Measurements from ENCODE around the gene GGACT.

Gene GGACT

DNA sequence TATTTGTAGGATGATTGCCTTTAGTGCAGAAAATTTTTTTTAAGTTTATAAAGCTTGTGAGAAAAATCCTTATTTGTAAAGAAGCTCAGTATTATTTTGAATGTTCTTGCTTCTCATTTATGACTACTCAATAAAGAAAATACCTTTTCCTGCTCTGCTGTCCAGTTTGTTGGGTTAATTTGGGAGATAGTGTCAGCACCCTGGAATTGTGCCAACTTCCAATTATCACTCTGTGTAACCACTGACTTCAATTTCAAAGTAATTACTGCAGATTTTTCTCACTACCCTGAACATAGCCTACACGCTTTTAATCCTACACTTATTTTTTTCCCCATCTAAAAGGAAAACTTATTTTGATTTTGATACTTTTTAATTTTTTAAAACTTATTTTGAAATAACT lies 93.1 kb downstream of the GGACT start:
- no peak overlapping the region for H3K4me3 ChIP-seq (ENCODE audit: low read depth, low read length)
- no peak for DNase-seq (ENCODE audit: low read depth)

DNA sequence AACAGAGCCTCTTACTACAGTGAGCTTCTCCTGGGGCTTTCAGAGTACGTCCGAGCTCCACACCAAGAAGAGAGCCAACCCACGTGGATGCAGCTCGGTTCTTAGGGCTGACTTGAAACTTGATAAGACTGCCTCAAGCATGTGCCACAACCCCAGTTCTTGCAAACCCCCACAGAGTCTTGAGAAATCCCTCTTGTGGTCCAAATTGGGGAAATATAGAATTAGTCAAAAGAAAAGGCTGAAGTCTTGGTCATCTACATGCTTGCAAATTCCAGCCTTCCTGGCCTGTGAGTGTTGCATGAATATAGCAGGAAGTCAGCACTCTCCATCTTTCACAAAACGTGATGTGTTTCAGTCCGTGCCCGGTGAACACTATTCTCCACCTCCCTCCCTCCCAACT lies 95.2 kb downstream of the GGACT start:
- H3K4me3 ChIP-seq (ENCODE audit: low read depth, low read length) = no peak overlapping the region
- no peak for DNase-seq (ENCODE audit: low read depth)

- no peak overlapping the region for H3K4me3 ChIP-seq (ENCODE audit: low read depth, low read length)
- DNase-seq (ENCODE audit: low read depth) = peak; percentile 81
These were observed 97.3 kb downstream of the GGACT start for GRCh38 chr13:100491164-100491842.

DNA sequence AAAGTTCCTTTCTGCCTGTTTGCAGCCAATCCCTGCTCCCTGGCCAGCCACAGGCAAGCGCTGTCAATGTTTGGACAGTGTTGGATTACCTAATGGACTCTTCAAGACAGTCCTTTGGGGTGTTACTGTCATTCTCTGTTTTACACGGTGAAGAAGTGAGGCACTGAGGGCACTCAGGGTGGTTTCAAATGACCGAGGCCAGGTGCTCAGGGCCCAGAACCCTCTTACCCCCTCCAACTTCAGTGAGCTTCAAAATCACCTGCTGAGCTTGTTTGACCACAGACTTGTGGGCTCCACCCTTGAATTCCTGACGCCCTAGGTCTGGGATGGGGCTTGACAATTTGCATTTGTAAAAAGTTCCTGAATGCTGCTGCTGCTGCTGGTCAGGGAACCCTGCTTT lies 97.9 kb downstream of the GGACT start:
- no peak for DNase-seq (ENCODE audit: low read depth)
- no peak overlapping the region for H3K4me3 ChIP-seq (ENCODE audit: low read depth, low read length)

GRCh38 chr13:100485265-100485664 lies 103.3 kb downstream of the GGACT start:
- no peak overlapping the region for H3K4me3 ChIP-seq (ENCODE audit: low read depth, low read length)
- DNase-seq (ENCODE audit: low read depth) = no peak

GRCh38 chr13:100484702-100485101 lies 103.9 kb downstream of the GGACT start:
- DNase-seq (ENCODE audit: low read depth) = no peak
- no peak overlapping the region for H3K4me3 ChIP-seq (ENCODE audit: low read depth, low read length)

- DNase-seq (ENCODE audit: low read depth) = no peak
These were observed 104.7 kb downstream of the GGACT start for GRCh38 chr13:100483841-100484381.

GRCh38 chr13:100483139-100483538 lies 105.5 kb downstream of the GGACT start:
- DNase-seq (ENCODE audit: low read depth) = no peak
- H3K4me3 ChIP-seq (ENCODE audit: low read depth, low read length) = no peak overlapping the region

More at GRCh38 chr13:100483841-100484381, 104.7 kb downstream of the GGACT start:
- H3K4me3 ChIP-seq (ENCODE audit: low read depth, low read length) = no peak overlapping the region

DNA sequence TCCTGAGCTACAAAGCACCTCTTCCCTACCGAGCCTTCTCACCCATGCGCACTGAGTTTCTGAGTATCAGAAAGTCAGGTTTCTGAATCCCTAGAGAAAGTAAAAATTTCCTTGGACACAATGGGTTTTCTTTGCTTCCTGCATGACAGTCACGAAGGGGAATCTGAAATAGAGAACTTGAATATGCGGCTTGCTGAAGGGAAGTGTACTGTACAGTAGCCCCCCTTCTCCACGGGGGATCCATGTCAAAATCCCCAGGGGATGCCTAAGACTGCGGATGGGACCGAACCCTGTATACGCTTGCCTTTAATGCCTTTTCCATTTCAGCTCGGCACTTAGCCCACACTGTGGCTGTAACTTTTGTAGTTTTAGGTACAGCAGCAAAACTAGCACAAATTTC lies 107.9 kb downstream of the GGACT start:
- H3K4me3 ChIP-seq (ENCODE audit: low read depth, low read length) = no peak overlapping the region
- no peak for DNase-seq (ENCODE audit: low read depth)
